MM.1S (cell line): Measurements from ENCODE around the gene CPD.

Experiments
- DNase-seq: peaks from one replicate; pipeline ENCODE4 v3.0.0-alpha.2; 2015
- H2AFZ ChIP-seq: fragments of 300-600 bp; sonication (generic); 2 replicates; pipeline ENCODE4 v1.6.0; 2016; ENCODE audit warnings: antibody characterized with exemption, low read length
- H3F3A ChIP-seq: fragments of 300-600 bp; sonication (generic); 2 replicates; pipeline ENCODE4 v1.6.1; 2016; ENCODE audit warnings: mild to moderate bottlenecking, antibody characterized with exemption, low read length, moderate library complexity, mixed read lengths; ENCODE audit not compliant: insufficient read depth
- H3K27ac ChIP-seq: fragments of 300-600 bp; sonication (generic); 2 replicates; pipeline ENCODE4 v1.5.1; 2016; ENCODE audit warnings: mild to moderate bottlenecking, low read length
- H3K27me3 ChIP-seq: fragments of 300-600 bp; sonication (generic); replicated peaks from 2 replicates; pipeline ENCODE4 v1.6.0; 2016; ENCODE audit warnings: low read length; ENCODE audit not compliant: insufficient read depth
- H3K36me3 ChIP-seq: fragments of 300-600 bp; sonication (generic); replicated peaks from 2 replicates; pipeline ENCODE4 v1.6.1; 2016; ENCODE audit warnings: mild to moderate bottlenecking, low read length, mixed read lengths; ENCODE audit not compliant: insufficient read depth
- H3K4me1 ChIP-seq: fragments of 300-600 bp; sonication (generic); 2 replicates; pipeline ENCODE4 v1.6.1; 2016; ENCODE audit warnings: low read length, mixed read lengths
- H3K4me2 ChIP-seq: fragments of 300-600 bp; sonication (generic); 2 replicates; pipeline ENCODE4 v1.6.0; 2016; ENCODE audit warnings: low read depth, low read length
- H3K4me3 ChIP-seq: fragments of 300-600 bp; sonication (generic); 2 replicates; pipeline ENCODE4 v1.5.1; 2016; ENCODE audit warnings: low read length, mixed read lengths
- H3K79me2 ChIP-seq: fragments of 300-600 bp; sonication (generic); 2 replicates; pipeline ENCODE4 v1.6.1; 2016; ENCODE audit warnings: mixed run types, low read length, mixed read lengths
- H3K9ac ChIP-seq: fragments of 300-600 bp; sonication (generic); 2 replicates; pipeline ENCODE4 v1.6.1; 2016; ENCODE audit warnings: low read length, mixed read lengths
- H3K9me2 ChIP-seq: fragments of 300-600 bp; sonication (generic); replicated peaks from 2 replicates; pipeline ENCODE4 v1.6.1; 2016; ENCODE audit warnings: mild to moderate bottlenecking, low read length, mixed read lengths; ENCODE audit not compliant: insufficient read depth
- H3K9me3 ChIP-seq: fragments of 300-600 bp; sonication (generic); replicated peaks from 2 replicates; pipeline ENCODE4 v1.6.1; 2016; ENCODE audit warnings: mild to moderate bottlenecking, low read length, mixed read lengths; ENCODE audit not compliant: insufficient read depth
- H4K20me1 ChIP-seq: fragments of 300-600 bp; sonication (generic); 2 replicates; pipeline ENCODE4 v1.6.1; 2016; ENCODE audit warnings: mild to moderate bottlenecking, low read length, moderate library complexity, mixed read lengths; ENCODE audit not compliant: insufficient read depth
- CTCF ChIP-seq: fragments of 300-600 bp; sonication (generic); IDR thresholded peaks from 2 replicates; pipeline ENCODE4 v1.5.1; 2016; ENCODE audit warnings: antibody characterized with exemption, low read length, mixed read lengths
- EZH2 ChIP-seq: fragments of 300-600 bp; sonication (generic); optimal IDR thresholded peaks from 2 replicates; pipeline ENCODE3; 2017; ENCODE audit warnings: low read depth, mild to moderate bottlenecking, antibody characterized with exemption, low read length, mixed read lengths
- EZH2phosphoT487 ChIP-seq: fragments of 300-600 bp; sonication (generic); IDR thresholded peaks from 2 replicates; pipeline ENCODE4 v1.6.1; 2018; ENCODE audit warnings: antibody characterized with exemption, low read length

The CPD gene

DNA sequence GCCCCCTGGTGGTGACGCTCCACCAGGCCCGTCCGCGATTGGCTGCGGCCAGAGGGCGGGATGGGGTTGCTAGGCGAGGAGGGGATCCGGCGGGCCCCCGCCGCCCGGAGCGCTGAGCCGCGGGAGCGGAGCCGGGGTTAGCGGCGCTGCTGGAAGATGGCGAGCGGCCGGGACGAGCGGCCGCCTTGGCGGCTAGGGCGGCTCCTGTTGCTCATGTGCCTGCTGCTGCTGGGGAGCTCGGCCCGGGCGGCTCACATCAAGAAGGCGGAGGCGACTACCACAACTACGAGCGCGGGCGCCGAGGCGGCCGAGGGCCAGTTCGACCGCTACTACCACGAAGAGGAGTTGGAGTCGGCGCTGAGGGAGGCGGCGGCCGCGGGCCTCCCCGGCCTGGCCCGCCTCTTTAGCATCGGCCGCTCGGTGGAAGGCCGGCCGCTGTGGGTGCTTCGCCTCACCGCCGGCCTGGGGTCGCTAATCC lies at the start of gene CPD:
Gene CPD, plus strand, starts transcription at position 103 of the 478 bp plus-strand sequence. Its CDS starts 54 bp downstream, at position 157.
- H3K36me3 ChIP-seq: no peaks in the 10 kb centered on the region
- peak within 1 kb of the TSS; percentile 21; the same call in 1 of the 2 replicates for H3K27ac ChIP-seq
- H3K9me3 ChIP-seq: no peaks in the 10 kb centered on the region
- H4K20me1 ChIP-seq: no peaks in the 10 kb centered on the region
- peaks cover 19% of the 10 kb centered on the region for H3K79me2 ChIP-seq
- peak within 1 kb of the TSS; percentile 79 for H2AFZ ChIP-seq
- H3K27me3 ChIP-seq: no peaks in the 10 kb centered on the region
- DNase-seq: peak; percentile 95
- H3K4me1 ChIP-seq: peaks cover 33% of the 10 kb centered on the region
- peak within 1 kb of the TSS; percentile 60; the same call in 1 of the 2 replicates for H3K9ac ChIP-seq
- peak within 1 kb of the TSS; percentile 57 for H3K4me2 ChIP-seq
- H3K4me3 ChIP-seq: peak within 1 kb of the TSS; percentile 77
- no peaks in the 10 kb centered on the region for H3K9me2 ChIP-seq
- H3F3A ChIP-seq: peaks cover 8% of the 10 kb centered on the region; the same call in 1 of the 2 replicates
- TF ChIP-seq EZH2phosphoT487: no peak
- TF ChIP-seq EZH2: no peak
- no peak for TF ChIP-seq CTCF

- Histone ChIP-seq H4K20me1 (no peaks in the 10 kb centered on the region), H3K27me3 (no peaks in the 10 kb centered on the region), H3K27ac (peak overlapping the region; percentile 65; the same call in 1 of the 2 replicates), H3K36me3 (no peaks in the 10 kb centered on the region), H2AFZ (no peak overlapping the region), H3K9ac (no peak overlapping the region), H3K4me2 (peak overlapping the region; percentile 37), H3K4me1 (peaks cover 26% of the 10 kb centered on the region), H3F3A (peaks cover 11% of the 10 kb centered on the region), H3K4me3 (no peak overlapping the region), H3K9me2 (no peaks in the 10 kb centered on the region), H3K79me2 (no peaks in the 10 kb centered on the region), H3K9me3 (no peaks in the 10 kb centered on the region)
- TF ChIP-seq CTCF (no peak), EZH2 (no peak), EZH2phosphoT487 (no peak)
- peak; percentile 81 for DNase-seq
Measured at GRCh38 chr17:30332057-30332542, 46.6 kb upstream of the CPD start.

DNA sequence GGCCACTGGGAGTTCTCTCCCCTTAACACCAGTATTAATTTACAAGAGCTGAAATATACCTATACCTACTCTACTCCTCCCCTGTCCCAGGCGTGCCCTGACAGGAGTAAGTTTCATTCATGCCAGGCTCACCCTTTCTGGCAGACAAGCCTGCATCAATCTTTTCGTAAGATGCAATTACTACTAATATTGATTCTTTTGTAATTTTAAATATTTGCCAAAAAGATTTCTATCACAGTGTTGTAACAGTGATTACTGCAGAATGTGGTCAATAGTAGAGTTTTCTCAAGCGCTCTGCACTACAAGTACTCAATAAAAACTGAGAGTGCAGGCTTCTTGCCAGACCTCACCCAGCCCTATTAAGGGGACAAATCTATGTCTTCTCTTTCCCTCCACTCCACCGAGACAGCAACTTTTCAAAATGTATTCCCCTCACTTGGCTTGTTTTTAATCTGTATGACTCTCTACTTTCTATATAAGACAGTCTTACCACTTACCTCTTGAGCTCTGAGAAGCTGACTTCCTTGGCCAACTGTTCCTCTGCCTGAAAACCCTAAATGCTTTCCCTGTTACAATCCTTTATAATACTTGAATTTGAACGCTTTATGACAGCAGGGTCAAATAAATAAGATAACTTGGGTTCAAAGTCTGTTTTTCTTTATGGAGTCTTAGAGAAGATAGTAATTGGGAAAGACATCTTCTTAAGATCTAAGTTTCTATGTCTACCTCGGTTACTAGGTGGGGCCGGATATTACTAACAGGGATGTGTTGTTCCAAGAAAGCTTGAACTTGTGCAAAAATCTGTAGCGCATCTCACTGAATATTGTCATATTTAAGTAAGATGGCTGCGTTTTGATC lies 45.0 kb upstream of the CPD start, which contains the start of gene TMIGD1:
Gene TMIGD1, minus strand, starts transcription at position 555 of the 858 bp plus-strand sequence. CDS start 1,924 bp downstream, outside the sequence.
- no peaks in the 10 kb centered on the region for H4K20me1 ChIP-seq
- H2AFZ ChIP-seq: no peak within 1 kb of the TSS
- no peaks in the 10 kb centered on the region for H3K27me3 ChIP-seq
- H3K4me1 ChIP-seq: peaks cover 26% of the 10 kb centered on the region
- H3K79me2 ChIP-seq: no peaks in the 10 kb centered on the region
- H3K27ac ChIP-seq: peak within 1 kb of the TSS; percentile 65; the same call in 1 of the 2 replicates
- H3K4me3 ChIP-seq: no peak within 1 kb of the TSS
- H3K9me3 ChIP-seq: no peaks in the 10 kb centered on the region
- no peak for DNase-seq
- peak within 1 kb of the TSS; percentile 37 for H3K4me2 ChIP-seq
- H3K9ac ChIP-seq: no peak within 1 kb of the TSS
- H3K36me3 ChIP-seq: no peaks in the 10 kb centered on the region
- TF ChIP-seq EZH2: no peak
- TF ChIP-seq EZH2phosphoT487: no peak
- no peak for TF ChIP-seq CTCF
- H3F3A ChIP-seq: peaks cover 11% of the 10 kb centered on the region
- no peaks in the 10 kb centered on the region for H3K9me2 ChIP-seq
